GM12878 (cell line): ENCODE results near the gene ASIC2. TPM values are rescaled to one million over a fixed set of nuclear protein-coding genes. Genes with fewer than 3 reads are reported as not detected.

ENCODE experiments used
- ATAC-seq: fragments of 200-7000 bp; cut with Tn5 transposase; 3 replicates; pipeline ENCODE4 v1.9.1; 2020; ENCODE audit warnings: mild to moderate bottlenecking, moderate library complexity
- BruUV-seq: library from RNA; stranded (reverse); fragments of 400-500 nt; replicated peaks from 2 replicates; lab custom pipeline; 2021; lab: Mats Ljungman, UMichigan
- CTCF ChIA-PET: fragments of 300-600 bp; sonication (Branson Sonifier 250); formaldehyde crosslinking; extraction: SDS; loops from one replicate; lab custom pipeline; 2021; ENCODE audit warnings: inconsistent platforms; lab: Yijun Ruan, JAX
- POLR2A ChIA-PET: fragments of 350-600 bp; formaldehyde crosslinking; extraction: SDS; loops from one replicate; lab custom pipeline; 2021; ENCODE audit warnings: inconsistent platforms; lab: Charles Lee
- RAD21 ChIA-PET: fragments of 300-600 bp; sonication (Branson Sonifier 250); formaldehyde crosslinking; loops from one replicate; lab custom pipeline; 2023; ENCODE audit warnings: antibody characterized with exemption; ENCODE audit not compliant: unreplicated experiment; lab: Charles Lee
- SMC1A ChIA-PET: fragments of 300-600 bp; sonication (Branson Sonifier 250); formaldehyde crosslinking; loops from one replicate; lab custom pipeline; 2023; ENCODE audit not compliant: unreplicated experiment, uncharacterized antibody; lab: Charles Lee
- DNase-seq: peaks from one replicate; pipeline ENCODE4 v3.0.0-alpha.2; 2011; ENCODE audit warnings: low read depth, low spot score
- FAIRE-seq: peaks from 3 replicates; lab custom pipeline; 2011; peaks lifted over from hg19 to GRCh38; lab: Jason Lieb, UNC
- H2AFZ ChIP-seq: 2 replicates; pipeline ENCODE4 v1.6.0; 2011; ENCODE audit warnings: low read depth, low read length, control low read depth; ENCODE audit not compliant: control insufficient read depth
- H3K27ac ChIP-seq: 2 replicates; pipeline ENCODE4 v1.5.1; 2011; ENCODE audit warnings: control low read depth; ENCODE audit not compliant: control insufficient read depth, insufficient read depth
- H3K27me3 ChIP-seq, 2 experiments: replicated peaks in 1 of 2; 2 replicates each; pipeline versions ENCODE4 v1.6.0 to v1.6.1; 2011; ENCODE audit warnings: low read length in 1 of 2; ENCODE audit not compliant: control insufficient read depth in 2 of 2, insufficient read depth in 2 of 2
- H3K36me3 ChIP-seq, 2 experiments: 2 replicates each; pipeline ENCODE4 v1.5.1; 2011; ENCODE audit warnings: low read length in 1 of 2; ENCODE audit not compliant: control insufficient read depth in 2 of 2, insufficient read depth in 2 of 2
- H3K4me1 ChIP-seq: 2 replicates; pipeline ENCODE4 v1.6.1; 2011; ENCODE audit warnings: mild to moderate bottlenecking, low read length, moderate library complexity, mixed read lengths; ENCODE audit not compliant: control insufficient read depth, insufficient read depth
- H3K4me2 ChIP-seq: 2 replicates; pipeline ENCODE4 v1.6.0; 2011; ENCODE audit warnings: control low read depth; ENCODE audit not compliant: control insufficient read depth, insufficient read depth
- H3K4me3 ChIP-seq: fragments of 200-600 bp; sonication (generic); 2 replicates; pipeline ENCODE4 v1.5.1; 2016
- H3K79me2 ChIP-seq: 2 replicates; pipeline ENCODE4 v1.6.0; 2011; ENCODE audit warnings: low read length; ENCODE audit not compliant: control insufficient read depth, insufficient read depth
- H3K9ac ChIP-seq: 2 replicates; pipeline ENCODE4 v1.8.0; 2011; ENCODE audit warnings: low read length, control low read depth, mixed read lengths; ENCODE audit not compliant: control insufficient read depth, insufficient read depth
- H3K9me3 ChIP-seq: replicated peaks from 3 replicates; pipeline ENCODE4 v1.5.1; 2011; ENCODE audit warnings: mild to moderate bottlenecking, low read length; ENCODE audit not compliant: control insufficient read depth, insufficient read depth
- H4K20me1 ChIP-seq: 2 replicates; pipeline ENCODE4 v1.6.0; 2011; ENCODE audit not compliant: control insufficient read depth, insufficient read depth
- BCL11A ChIP-seq: IDR thresholded peaks from 2 replicates; pipeline ENCODE4 v1.6.1; 2011; ENCODE audit warnings: low read depth, low read length
- CBFB ChIP-seq: IDR thresholded peaks from 2 replicates; pipeline ENCODE4 v1.6.1; 2016; ENCODE audit warnings: antibody characterized with exemption, low read depth
- CHD1 ChIP-seq: IDR thresholded peaks from 2 replicates; pipeline ENCODE4 v1.6.1; 2012; ENCODE audit warnings: low read depth, low read length, improper control_type of control experiment
- CTCF ChIP-seq, 3 experiments: IDR thresholded peaks in 2 of 3; conservative IDR thresholded peaks in 1 of 3; 2 replicates each; pipeline ENCODE4 v1.5.1; 2011; ENCODE audit warnings: low read depth in 3 of 3, low read length in 3 of 3, mild to moderate bottlenecking in 3 of 3, control low read depth in 2 of 3, moderate library complexity in 2 of 3, inconsistent platforms in 1 of 3, mixed read lengths in 1 of 3; ENCODE audit not compliant: control insufficient read depth in 2 of 3, insufficient read depth in 1 of 3; ENCODE audit errors: extremely low read depth in 1 of 3
- FOXM1 ChIP-seq: IDR thresholded peaks from 2 replicates; pipeline ENCODE4 v1.6.1; 2012; ENCODE audit warnings: low read depth, mild to moderate bottlenecking, inconsistent platforms, low read length, moderate library complexity
- GATAD2B ChIP-seq: fragments of 450-650 bp; conservative IDR thresholded peaks from 2 replicates; pipeline ENCODE4 v1.6.1; 2017; ENCODE audit warnings: low read depth, mild to moderate bottlenecking, moderate library complexity
- HSF1 ChIP-seq: fragments of 150-350 bp; IDR thresholded peaks from 2 replicates; pipeline ENCODE4 v1.6.1; 2014; ENCODE audit warnings: mild to moderate bottlenecking, low read depth, low read length
- MEF2B ChIP-seq: fragments of 450-650 bp; IDR thresholded peaks from 2 replicates; pipeline ENCODE4 v1.6.1; 2018; ENCODE audit warnings: mild to moderate bottlenecking, moderate library complexity; ENCODE audit not compliant: partially characterized antibody, poor library complexity, severe bottlenecking
- MLLT1 ChIP-seq: fragments of 450-650 bp; IDR thresholded peaks from 2 replicates; pipeline ENCODE4 v1.6.1; 2016; ENCODE audit warnings: mild to moderate bottlenecking
- MTA3 ChIP-seq: IDR thresholded peaks from 2 replicates; pipeline ENCODE4 v1.6.1; 2012; ENCODE audit warnings: low read length, inconsistent platforms, borderline replicate concordance
- RB1 ChIP-seq: fragments of 450-650 bp; formaldehyde crosslinking; IDR thresholded peaks from 2 replicates; pipeline ENCODE4 v1.6.1; 2017; ENCODE audit warnings: mild to moderate bottlenecking, borderline replicate concordance
- SPI1 ChIP-seq: IDR thresholded peaks from 2 replicates; pipeline ENCODE4 v1.6.1; 2011; ENCODE audit warnings: low read depth, mild to moderate bottlenecking, low read length, moderate library complexity, borderline replicate concordance; ENCODE audit not compliant: insufficient read depth
- ZBTB11 ChIP-seq: fragments of 450-650 bp; formaldehyde crosslinking; IDR thresholded peaks from 2 replicates; pipeline ENCODE4 v1.5.0; 2022; ENCODE audit warnings: mild to moderate bottlenecking, missing genetic modification characterization
- whole genome bisulfite sequencing: methylation state at CpG from one replicate; pipeline ENCODE4 v1.1.6; 2016; ENCODE audit warnings: low lambda C conversion rate; ENCODE audit not compliant: insufficient replicate concordance, insufficient coverage; ENCODE audit errors: missing lambda C conversion rate; 5-methylcytosine and 5-hydroxymethylcytosine counted together
- in situ Hi-C: fragments of 300-500 bp; cut with MboI; formaldehyde crosslinking; loops from 9 replicates; pipeline ENCODE4 v1.14.3; 2018; ENCODE audit warnings: mixed read lengths
- intact Hi-C: fragments of 100-400 bp; cut with micrococcal nuclease; formaldehyde crosslinking; loops from one replicate; pipeline ENCODE4 v1.14.2; 2022; ENCODE audit not compliant: unreplicated experiment
- polyA plus RNA-seq, 11 experiments: library from polyadenylated mRNA; depleted of rRNA in 4 of 11; unstranded in 6 of 11; stranded (reverse) in 5 of 11; fragments of >200 nt; fragmentation: Nextera tagmentation in 4 of 11; fragmentation: Illumina TruSeq in 1 of 11; extraction: Ambion mirVana in 4 of 11; extraction: Trizol in 1 of 11; gene quantifications; 1 replicate in 1 of 11; 2 replicates in 10 of 11; pipeline versions ENCODE4 v1.2.1 to v1.2.3, GENCODE V29; 2011 to 2016; ENCODE audit warnings: inconsistent platforms in 2 of 11, missing spikeins in 2 of 11, low read depth in 1 of 11
- total RNA-seq, 4 experiments: library from RNA; depleted of rRNA in 3 of 4; stranded (reverse); fragments of >200 nt in 3 of 4; fragmentation: Illumina TruSeq in 1 of 4; extraction: Trizol in 1 of 4; gene quantifications; 2 replicates each; pipeline versions ENCODE4 v1.2.1 to v1.2.3, GENCODE V29; 2013 to 2021
- TF ChIP-seq, protein P1 (sequence below): fragments of 450-650 bp; IDR thresholded peaks from 2 replicates; pipeline ENCODE4 v1.6.1; 2017; ENCODE audit warnings: borderline replicate concordance

The ASIC2 gene
- total and polyA plus RNA-seq, 10 of the 15 experiments (the other 5 are each of a cell fraction or from before 2014, with no cell fraction given): not detected

DNA sequence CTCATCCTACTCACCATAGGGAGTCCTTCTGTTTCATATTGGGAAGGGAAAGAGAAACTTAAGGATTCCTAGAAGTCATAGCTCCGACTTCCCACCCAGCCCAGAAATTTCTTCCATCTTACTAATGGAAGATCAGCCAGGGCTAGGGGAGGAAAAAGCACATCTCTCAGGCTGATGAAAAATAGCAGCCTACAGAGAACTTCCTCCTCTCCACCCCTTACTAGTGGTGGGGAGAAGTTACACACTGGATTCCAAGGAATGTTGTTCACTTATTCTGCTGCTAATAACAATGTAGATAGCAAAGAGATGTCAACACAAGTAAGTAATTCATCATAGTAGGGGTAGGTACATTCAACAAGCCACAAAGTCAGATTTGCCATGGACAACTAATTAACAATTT is 207.1 kb downstream of the ASIC2 start:
- BruUV-seq: no TSS peak
- TF ChIP-seq BCL11A: no peak
- no peak for TF ChIP-seq CTCF (IDR thresholded peaks at IDR 0.05 in 2 of 3, conservative IDR thresholded peaks at IDR 0.05 in 1 of 3; ENCODE audit: control insufficient read depth in 2 of 3, extremely low read depth in 1 of 3, insufficient read depth in 1 of 3, low read depth in 3 of 3, low read length in 3 of 3)
- no peak for TF ChIP-seq MLLT1
- TF ChIP-seq GATAD2B: no peak
- TF ChIP-seq FOXM1: no peak
- TF ChIP-seq RB1: no peak
- TF ChIP-seq SPI1: no peak
- TF ChIP-seq HSF1: no peak
- TF ChIP-seq, protein P1, sequence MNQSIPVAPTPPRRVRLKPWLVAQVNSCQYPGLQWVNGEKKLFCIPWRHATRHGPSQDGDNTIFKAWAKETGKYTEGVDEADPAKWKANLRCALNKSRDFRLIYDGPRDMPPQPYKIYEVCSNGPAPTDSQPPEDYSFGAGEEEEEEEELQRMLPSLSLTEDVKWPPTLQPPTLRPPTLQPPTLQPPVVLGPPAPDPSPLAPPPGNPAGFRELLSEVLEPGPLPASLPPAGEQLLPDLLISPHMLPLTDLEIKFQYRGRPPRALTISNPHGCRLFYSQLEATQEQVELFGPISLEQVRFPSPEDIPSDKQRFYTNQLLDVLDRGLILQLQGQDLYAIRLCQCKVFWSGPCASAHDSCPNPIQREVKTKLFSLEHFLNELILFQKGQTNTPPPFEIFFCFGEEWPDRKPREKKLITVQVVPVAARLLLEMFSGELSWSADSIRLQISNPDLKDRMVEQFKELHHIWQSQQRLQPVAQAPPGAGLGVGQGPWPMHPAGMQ: no peak
- TF ChIP-seq MTA3: no peak
- no peak for TF ChIP-seq CBFB
- no peak for TF ChIP-seq CHD1
- no peak for TF ChIP-seq MEF2B
- TF ChIP-seq ZBTB11 (CRISPR knock-in tag): no peak
- DNase-seq (no peak), FAIRE-seq (no peak), ATAC-seq (no peak)
- ChIA-PET POLR2A (no interaction called here), CTCF (no interaction called here), SMC1A (no interaction called here), RAD21 (no interaction called here)
- no peaks in the 10 kb centered on the region for H3K4me1 ChIP-seq
- no peak overlapping the region for H2AFZ ChIP-seq
- no peak overlapping the region for H3K27ac ChIP-seq
- intact Hi-C loops: no loop called here
- 13% methylated on average over 1 of the region's 1 CpG for WGBS
- no peaks in the 10 kb centered on the region for H3K9me3 ChIP-seq
- in situ Hi-C loops: no loop called here
- H3K27me3 ChIP-seq: peaks cover 0 to 2% of the 10 kb centered on the region in 2 experiments; a peak in 2 of 4 replicates
- H3K4me3 ChIP-seq: no peak overlapping the region
- H3K79me2 ChIP-seq: no peaks in the 10 kb centered on the region
- no peak overlapping the region for H3K9ac ChIP-seq
- H3K36me3 ChIP-seq: no peaks in the 10 kb centered on the region
- no peak overlapping the region for H3K4me2 ChIP-seq
- no peaks in the 10 kb centered on the region for H4K20me1 ChIP-seq
